ENCODE data around the gene ST6GALNAC5.
"Not testable (repeated sequence)": the region's sequence is repeated elsewhere in the genome, so short reads cannot be mapped to it uniquely, and the experiment has no call there.

GRCh38 chr1:76981267-76981666 lies 114.0 kb downstream of the ST6GALNAC5 start:
- TF ChIP-seq ZNF501 (tag by site-specific recombination; IDR thresholded peaks at IDR 0.05); CTCF (tag by site-specific recombination; IDR thresholded peaks at IDR 0.05); ZNF10 (tag by site-specific recombination; IDR thresholded peaks at IDR 0.05); ZNF221 (tag by site-specific recombination; IDR thresholded peaks at IDR 0.05; ENCODE audit: borderline replicate concordance); REST (tag by site-specific recombination; IDR thresholded peaks at IDR 0.05); ZNF561 (tag by site-specific recombination; IDR thresholded peaks at IDR 0.05; ENCODE audit: borderline replicate concordance); ZNF792 (tag by site-specific recombination; IDR thresholded peaks at IDR 0.05); MEIS1 (CRISPR knock-in tag; IDR thresholded peaks at IDR 0.05; ENCODE audit: borderline replicate concordance); ZNF23 (tag by site-specific recombination; IDR thresholded peaks at IDR 0.05; ENCODE audit: borderline replicate concordance); ZBTB7A (tag by site-specific recombination; IDR thresholded peaks at IDR 0.05; ENCODE audit: low read depth); ZNF558 (tag by site-specific recombination; IDR thresholded peaks at IDR 0.05); ZNF398 (tag by site-specific recombination; IDR thresholded peaks at IDR 0.05); AEBP2 (tag by site-specific recombination; IDR thresholded peaks at IDR 0.05; ENCODE audit: borderline replicate concordance): not testable (repeated sequence)
